OCI-LY3 (cell line): ENCODE measurements around the gene GUF1.

Experiments used
- CTCF ChIP-seq: fragments of 200-600, 300-600 bp; sonication (generic); IDR thresholded peaks from 2 replicates; pipeline ENCODE4 v1.5.1; 2014; ENCODE audit warnings: antibody characterized with exemption, low read length, low read depth
- EZH2phosphoT487 ChIP-seq: fragments of 200-600 bp; shearing (Covaris generic); IDR thresholded peaks from 2 replicates; pipeline ENCODE4 v1.6.1; 2018; ENCODE audit warnings: antibody characterized with exemption, mixed run types, low read depth

GRCh38 chr4:44713125-44713524, 34.9 kb downstream of the GUF1 start:
- no peak for TF ChIP-seq CTCF
- no peak for TF ChIP-seq EZH2phosphoT487
